Right lobe of liver (tissue), 4 donors: Measurements from ENCODE around the gene GPR82.
"Not testable (repeated sequence)": the region's sequence is repeated elsewhere in the genome, so short reads cannot be mapped to it uniquely, and the experiment has no call there.

ENCODE experiments used
- POLR2A ChIP-seq: fragments of 450-650 bp; IDR thresholded peaks from one replicate; pipeline ENCODE4 v1.6.1; 2017; ENCODE audit warnings: antibody characterized with exemption, mild to moderate bottlenecking
- TF ChIP-seq, protein P1 (sequence below), 4 donors: fragments of 200-600 bp in 3 of 4; fragments of 450-650 bp in 1 of 4; IDR thresholded peaks; one replicate each; pipeline versions ENCODE4 v1.5.1 to v1.8.0; 2016 to 2022; ENCODE audit warnings: antibody characterized with exemption in 4 of 4, mild to moderate bottlenecking in 2 of 4
- donor health status: DM: no; HTN: no; CAD: no.
- donor health status: DM: no; HTN: no; CAD: no.
- donor health status: DM: no; HTN: yes; CAD: no.

DNA sequence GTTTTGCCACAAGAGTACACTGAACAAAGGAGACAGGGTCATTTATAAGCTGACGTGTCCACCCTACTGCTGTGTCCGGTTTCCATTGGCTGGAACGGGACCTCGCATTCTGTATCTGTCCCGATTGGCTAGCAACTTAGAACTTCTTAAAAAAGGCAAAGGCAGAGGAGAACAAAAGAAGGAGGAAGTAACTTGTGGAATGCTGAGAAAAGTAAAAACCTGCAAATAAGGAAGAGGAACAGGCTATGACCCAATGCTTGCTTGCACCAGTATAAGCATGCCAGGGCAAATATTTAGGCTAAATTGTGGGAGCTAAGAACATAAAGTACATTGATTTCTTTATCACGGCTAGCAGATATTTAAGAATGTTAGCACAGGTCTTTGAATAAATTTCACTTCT lies 4.4 kb upstream of the GPR82 start:
- TF ChIP-seq, protein P1, sequence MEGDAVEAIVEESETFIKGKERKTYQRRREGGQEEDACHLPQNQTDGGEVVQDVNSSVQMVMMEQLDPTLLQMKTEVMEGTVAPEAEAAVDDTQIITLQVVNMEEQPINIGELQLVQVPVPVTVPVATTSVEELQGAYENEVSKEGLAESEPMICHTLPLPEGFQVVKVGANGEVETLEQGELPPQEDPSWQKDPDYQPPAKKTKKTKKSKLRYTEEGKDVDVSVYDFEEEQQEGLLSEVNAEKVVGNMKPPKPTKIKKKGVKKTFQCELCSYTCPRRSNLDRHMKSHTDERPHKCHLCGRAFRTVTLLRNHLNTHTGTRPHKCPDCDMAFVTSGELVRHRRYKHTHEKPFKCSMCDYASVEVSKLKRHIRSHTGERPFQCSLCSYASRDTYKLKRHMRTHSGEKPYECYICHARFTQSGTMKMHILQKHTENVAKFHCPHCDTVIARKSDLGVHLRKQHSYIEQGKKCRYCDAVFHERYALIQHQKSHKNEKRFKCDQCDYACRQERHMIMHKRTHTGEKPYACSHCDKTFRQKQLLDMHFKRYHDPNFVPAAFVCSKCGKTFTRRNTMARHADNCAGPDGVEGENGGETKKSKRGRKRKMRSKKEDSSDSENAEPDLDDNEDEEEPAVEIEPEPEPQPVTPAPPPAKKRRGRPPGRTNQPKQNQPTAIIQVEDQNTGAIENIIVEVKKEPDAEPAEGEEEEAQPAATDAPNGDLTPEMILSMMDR (IDR thresholded peaks at IDR 0.05) = not testable (repeated sequence)
- TF ChIP-seq POLR2A = not testable (repeated sequence)
